Renal cortex interstitium (tissue), 11 donors: ENCODE results near the gene NFIC. TPM values are rescaled to one million over a fixed set of nuclear protein-coding genes. Genes with fewer than 3 reads are reported as not detected.
"Not testable (repeated sequence)": the region's sequence is repeated elsewhere in the genome, so short reads cannot be mapped to it uniquely, and the experiment has no call there.

Experiments used
- DNase-seq, 11 donors: peaks; one replicate each; pipeline ENCODE4 v3.0.0-alpha.2; 2013; ENCODE audit warnings: low read depth in 9 of 11, low spot score in 4 of 11; ENCODE audit errors: extremely low read depth in 1 of 11
- polyA plus RNA-seq, 3 donors: library from polyadenylated mRNA; unstranded; fragments of 120-200 nt; gene quantifications; one replicate each; pipeline ENCODE4 v1.2.1, GENCODE V29; 2013; ENCODE audit not compliant: insufficient read length in 3 of 3

NFIC gene
- polyA plus RNA-seq, 3 donors = 19.6 to 30.0 (median 28.3) TPM

DNA sequence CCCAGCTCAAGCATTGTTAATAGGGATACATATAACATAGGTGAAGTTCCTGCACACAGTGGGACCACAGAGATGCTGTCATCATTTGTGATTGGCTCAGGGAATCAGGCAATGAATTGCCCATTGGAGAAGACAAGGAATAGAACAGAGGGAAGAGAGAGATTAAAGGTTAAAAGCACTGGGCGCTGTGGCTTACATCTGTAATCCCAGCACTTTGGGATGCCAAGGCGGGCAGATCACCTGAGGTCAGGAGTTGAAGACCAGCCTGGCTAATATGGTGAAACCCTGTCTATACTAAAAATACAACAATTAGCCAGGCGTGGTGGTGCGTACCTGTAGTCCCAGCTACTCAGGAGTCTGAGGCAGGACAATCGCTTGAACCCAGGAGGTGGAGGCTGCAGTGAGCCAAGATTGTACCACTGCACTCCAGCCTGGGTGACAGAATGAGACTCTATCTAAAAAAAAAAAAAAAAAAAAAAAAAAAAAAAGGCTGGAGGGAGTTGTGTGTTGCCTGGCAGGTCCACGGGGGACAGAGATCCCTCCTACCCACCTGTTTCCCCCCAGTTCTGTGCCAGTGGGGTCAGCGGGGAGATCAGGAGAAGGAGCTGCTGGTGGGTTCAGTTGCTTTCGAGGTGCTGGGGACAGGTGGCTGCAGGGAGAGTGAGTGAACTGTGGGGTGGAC, 31.5 kb upstream of the NFIC start:
- not testable (repeated sequence) for DNase-seq

DNA sequence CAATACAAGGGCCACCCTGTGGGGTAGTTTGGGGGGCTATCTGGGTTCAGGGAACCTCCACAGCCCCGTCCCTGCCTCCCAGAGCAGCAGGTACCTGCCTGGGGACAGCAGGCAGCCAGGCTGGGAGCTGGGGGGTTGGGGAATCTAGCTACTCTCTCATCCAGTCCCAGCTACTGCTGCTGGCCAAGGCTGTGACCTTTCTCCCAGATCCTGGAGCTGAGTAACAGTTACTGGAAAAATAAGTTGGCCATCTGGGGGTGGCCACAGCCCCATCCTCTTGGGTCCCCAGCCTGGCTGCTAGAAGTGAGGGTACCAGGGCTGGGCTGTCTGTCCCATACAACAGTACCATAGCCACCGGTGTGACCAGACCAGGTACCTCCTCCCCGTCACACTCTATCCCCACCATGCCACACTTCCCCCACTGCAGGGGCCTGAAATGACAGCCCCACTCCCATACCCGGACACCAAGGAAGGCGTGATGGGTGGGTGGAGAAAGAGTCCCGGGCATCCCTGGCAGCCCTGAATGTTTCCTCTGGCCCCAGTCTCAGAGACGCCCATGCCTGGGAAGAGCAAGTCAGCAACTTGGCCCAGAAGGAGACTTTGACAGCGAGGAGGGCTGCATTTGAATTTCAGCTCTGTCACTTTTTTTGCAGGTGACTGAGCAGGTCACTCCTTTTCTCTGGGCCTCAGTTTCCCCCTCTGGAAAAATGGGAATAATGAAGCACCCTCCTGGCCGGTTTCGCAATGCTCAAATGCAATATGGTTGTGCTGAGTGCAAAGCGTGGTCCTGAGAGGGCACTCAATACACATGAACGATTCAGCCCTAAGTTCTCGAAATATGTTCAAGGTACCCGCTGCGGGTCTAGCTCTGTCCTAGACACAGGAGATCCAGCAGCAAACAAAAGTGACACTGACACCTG, 30.7 kb upstream of the NFIC start:
- no peak for DNase-seq

DNA sequence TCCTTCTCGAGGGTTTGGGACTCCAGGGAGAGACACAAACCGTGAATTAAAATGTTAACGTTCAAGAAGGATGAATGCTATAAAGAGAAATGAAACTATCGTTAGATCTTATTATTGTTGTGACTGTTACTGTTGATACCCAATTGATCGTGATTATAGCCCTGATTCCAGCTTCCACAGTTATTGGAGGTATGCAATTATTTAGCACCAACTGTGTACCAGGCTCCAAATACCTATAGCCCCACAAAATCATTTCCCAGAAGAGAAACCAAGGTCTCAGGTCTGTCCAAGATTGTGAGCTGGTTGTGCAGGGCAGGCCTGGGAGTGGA, 30.1 kb upstream of the NFIC start:
- DNase-seq = no peak

DNA sequence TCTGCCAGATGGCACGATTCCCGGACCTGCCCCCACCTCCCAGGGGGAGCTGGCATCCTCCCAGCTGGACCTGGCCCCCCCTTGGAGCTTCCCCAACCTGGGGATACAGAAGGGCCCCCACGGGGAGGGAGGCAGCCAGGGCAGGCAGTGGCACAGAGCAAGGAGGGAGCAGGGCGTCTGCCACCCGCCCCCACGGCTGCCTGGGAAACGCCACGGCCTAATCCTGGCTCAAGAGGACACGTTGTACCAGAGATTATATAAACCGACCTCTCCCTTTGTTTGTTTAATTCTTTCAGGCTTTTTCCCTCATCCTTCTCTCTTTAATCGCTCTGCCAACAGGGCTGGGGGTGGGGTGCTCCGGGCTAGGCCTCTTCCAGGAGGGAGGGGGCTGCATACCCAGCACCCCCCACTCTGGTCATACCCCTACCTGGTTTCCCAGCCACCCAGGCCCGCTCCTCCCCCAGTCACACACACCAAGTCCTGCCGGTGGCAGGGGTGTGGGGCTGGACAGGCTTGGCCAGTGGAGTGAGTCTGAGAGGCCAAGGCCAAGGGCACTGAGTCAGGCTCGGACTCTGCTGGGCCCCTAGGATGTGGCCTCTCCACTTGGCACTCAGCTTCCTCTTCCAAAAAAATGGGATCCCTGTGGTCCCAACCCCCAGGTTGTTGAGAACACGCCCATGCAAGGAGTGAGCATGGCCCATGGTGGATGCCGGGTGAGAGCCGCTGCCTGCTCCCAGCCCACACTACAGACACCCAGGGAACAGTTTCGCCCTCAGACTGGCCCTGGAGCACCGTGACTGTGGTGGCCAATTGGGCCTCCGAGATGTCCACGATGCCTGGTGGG, 29.5 kb upstream of the NFIC start:
- DNase-seq = no peak

DNA sequence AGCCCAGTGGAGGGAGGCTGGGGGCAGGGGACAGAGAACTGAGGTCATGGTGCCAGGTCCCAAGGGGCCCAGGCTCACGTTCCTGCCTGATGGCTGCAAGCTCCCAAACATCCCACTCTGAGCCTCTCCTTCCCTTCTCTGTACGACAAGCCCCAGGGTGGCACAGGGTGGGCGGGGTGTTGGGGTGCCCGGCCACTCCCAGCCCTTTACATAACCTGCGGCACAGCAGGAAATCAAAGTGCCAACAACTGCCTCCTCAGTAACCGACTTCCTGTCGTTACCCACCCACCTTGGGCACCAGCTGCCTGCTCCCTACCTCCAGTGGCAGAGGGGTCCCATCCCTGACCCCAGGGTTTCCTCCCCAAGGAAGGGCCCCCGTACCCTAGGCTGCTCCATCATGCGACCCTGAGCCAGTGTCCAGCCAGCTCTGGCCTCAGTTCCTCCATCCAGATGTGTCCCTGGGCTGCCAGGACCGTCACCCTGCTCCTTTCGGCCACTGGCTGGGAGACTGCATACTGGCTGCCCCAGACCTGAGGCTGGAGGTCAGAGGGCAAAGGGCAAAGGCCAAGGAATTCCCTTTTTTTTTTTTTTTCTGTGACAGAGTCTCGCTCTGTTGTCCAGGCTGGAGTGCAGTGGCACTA, 27.7 kb upstream of the NFIC start:
- no peak for DNase-seq

DNA sequence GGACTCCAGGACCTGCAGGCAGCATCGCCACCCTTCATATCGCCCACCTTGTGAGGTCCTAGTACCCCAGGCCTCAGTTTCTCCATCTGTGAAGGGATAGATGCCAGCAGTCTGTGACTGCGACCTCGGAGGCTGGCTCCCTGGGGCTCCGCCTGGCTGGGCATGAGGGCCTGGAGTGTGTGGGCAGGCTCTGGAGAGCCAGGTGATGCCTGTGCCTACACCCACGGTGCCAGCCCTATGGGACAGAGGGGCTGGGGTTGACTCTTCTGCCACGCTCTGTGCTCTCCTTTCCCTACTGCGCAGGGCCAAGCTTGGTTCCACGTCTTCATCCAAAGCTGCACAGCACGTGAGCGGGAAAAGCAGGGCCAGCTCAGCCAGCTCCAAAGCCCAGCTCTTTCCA, 26.0 kb upstream of the NFIC start:
- DNase-seq = no peak

DNA sequence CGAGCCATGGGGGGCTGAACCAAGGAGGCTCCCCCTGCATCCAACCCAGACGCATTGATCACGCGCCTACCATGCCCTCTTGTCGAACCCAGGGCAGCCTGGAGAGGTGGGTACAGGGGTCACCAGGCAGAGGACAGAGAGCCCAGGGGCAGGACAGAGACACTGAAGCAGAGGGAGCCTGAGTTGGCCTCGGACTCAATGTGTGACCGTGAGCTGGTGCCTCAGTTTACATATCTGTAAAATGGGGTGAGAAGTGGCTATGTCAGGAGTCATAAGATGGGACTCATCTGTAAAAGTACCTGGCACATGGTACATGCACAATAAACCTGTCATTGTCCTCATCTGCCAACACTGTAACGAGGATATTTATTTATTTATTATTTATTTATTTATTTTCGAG, 24.1 kb upstream of the NFIC start:
- DNase-seq = no peak

DNA sequence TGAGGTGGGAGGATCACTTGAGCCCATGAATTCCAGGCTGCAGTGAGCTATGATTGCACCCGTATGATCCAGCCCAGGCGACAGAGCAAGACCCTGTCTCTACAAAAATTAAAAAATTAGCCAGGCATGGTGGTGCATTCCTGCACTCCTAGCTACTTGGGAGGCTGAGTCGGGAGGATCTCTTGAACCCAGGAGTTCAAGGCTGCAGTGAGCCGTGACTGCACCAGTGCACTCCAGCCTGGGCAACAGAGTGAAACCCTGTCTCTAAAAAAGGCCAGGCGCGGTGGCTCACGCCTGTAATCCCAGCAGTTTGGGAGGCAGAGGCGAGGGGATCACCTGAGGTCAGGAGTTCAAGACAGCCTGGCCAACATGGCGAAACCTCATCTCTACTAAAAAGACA, 23.4 kb upstream of the NFIC start:
- not testable (repeated sequence) for DNase-seq

DNA sequence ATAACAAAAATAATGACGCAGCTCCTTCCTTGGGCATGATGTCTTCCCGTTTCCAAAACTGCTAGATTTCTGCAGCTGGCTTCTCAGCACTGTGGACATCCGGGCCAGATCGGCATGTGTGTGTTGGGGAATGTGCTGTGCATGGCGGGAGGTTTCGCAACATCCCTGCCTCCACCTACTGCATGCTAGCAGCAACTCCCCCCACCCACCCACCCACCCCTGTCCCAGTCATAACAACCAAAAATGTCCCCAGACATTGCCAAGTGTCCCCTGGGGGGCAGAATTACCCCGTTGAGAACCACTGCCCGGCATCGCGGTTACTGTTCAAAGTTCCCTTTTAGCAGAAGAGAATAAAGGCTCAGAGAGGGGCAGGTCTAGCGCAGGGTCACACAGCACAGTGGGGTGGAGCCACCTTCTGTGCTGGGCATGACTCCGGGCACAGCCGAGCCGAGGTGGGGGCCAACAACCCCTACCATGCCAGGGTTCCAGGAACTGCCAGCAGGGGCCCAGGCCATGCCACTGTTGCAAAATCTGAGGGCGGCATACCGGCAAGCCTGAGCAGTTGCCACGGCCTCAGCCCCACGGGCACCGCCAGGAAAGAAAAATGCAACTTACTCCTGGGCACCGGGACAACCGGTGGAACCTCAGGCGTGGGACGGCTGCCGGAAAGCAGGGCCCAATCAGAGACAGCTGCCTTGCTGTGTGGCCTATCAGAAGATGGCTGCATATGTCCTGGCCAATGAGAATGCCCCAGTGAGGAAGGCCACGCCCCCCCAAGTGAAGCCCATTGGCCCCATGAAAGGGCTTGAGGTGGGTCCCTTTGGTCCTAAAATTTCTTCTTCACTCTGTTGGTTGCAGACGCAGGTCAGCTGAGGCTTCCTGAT, 22.5 kb upstream of the NFIC start:
- no peak for DNase-seq

DNA sequence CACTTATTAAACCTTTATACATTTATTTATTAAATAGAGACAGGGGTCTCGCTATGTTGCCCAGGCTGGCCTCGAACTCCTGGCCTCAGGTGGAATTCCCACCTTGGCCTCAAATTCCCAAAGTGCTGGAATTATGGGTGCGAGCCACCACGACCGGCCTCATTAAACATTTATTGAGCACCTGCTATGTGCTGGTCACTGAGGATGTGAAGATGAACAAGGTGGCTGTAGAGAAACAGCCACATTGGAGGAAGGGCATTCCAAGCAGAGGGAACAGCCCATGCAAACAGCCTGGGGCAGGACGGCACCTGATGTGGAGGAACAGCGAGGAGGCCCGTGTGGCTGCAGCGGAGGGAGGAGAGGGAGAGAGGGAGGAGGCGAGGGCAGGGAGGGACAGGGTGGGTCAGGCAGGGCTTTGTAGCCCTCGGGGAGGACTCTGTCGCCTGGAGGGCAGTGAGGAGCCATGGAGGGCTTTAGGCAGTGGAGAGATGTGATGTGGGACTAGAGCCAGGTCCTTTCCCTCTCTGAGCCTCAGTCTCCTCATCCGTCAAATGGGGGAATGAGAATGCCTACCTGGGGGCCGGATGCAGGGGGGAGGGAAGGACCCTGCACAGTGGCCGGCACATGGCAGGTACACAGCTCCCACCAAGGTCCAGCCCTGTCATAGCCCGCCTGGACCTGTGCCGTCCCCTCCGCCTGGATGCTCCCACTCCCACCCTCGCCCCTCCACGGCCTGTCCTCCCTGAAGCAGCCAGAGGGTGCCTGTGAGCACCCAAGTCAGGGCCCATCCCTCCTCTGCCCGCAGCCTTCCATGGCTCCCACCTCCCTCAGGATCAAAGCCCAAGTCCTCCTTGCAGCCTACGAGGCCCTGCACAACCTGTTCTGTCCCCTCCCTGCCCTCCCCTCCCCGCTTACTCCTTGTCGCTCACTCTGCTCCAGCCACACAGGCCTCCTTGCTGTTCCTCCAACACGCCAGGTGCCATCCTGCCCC, 21.5 kb upstream of the NFIC start:
- DNase-seq = no peak

DNA sequence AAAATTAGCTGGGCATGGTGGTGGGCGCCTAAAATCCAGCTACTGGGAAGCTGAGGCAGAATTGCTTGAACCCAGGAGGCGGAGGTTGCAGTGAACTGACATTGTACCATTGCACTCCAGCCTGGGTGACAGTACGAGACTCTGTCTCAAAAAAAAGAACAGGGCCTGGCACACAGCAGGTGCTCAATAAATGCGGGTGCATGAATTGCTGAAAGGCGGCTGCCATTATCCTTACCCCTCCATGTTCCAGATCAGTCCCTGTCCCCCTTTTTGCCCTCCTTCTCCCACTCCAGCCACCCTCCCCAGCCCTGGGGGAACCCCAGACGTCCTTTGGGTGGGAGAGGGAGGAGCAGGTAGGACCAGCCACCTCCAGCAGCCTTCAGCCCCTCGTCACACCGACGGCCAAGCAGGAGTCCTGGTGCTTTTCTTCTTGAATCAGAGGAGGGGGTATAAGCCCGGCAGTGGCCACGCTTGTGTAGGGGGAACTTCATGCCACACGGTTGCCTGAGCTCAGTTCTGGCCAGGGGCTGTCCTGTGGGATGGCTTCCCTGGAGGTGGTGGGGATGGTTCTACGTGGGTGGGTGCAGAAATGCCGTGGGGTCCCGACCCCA, 20.4 kb upstream of the NFIC start:
- DNase-seq = no peak

DNA sequence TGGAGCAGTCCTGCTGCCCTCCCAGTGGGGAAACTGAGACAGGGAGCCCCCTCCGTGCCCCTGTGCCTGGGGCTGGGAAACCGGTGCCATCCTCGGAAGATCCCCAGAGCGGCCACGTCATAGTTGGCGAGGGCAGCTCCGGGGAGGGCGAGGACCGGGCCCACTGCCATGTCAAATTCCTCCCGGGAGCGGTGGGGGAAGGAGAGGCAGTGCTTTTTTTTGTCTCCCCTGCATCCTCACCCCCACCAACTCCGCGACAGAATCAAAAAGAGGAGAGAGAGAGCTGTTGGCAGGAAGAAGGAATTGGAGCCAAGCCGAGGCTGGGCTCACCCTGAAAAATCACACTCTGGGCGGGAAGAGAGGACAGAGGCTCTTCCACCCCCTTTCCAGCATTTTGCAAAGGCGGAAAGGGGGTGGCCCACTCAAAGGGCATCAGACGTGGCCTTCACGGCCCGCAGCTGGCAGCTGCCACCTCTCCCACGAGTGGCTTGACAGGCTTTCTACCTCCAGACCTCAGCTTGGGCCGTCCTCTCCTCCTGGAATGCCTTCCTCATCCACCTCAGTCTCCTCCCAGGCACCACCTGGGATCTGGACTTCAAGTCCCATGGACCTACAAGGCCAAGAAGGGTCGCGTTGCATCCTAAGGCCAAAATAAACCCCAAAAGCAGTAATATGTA, 19.6 kb upstream of the NFIC start:
- DNase-seq = no peak

DNA sequence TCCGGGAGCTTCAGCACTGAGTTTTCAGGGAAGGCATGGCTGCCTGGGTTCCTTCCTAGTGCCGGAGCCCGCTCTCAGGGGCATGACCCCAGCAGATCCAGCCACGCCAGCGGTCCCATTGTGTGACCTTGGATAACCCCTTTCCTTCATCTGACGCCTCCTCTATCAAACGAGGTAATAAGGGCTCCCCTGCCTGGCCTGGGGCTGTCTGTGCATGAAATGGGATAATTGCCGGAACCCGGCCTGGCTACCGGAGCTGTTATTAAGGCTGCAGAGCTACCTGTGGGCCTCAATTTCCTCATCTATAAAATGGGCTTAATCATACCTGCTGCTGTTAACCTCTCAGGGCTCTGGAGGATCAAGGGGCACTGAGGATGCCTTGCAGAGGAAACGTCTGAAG, 18.3 kb upstream of the NFIC start:
- DNase-seq = no peak

DNA sequence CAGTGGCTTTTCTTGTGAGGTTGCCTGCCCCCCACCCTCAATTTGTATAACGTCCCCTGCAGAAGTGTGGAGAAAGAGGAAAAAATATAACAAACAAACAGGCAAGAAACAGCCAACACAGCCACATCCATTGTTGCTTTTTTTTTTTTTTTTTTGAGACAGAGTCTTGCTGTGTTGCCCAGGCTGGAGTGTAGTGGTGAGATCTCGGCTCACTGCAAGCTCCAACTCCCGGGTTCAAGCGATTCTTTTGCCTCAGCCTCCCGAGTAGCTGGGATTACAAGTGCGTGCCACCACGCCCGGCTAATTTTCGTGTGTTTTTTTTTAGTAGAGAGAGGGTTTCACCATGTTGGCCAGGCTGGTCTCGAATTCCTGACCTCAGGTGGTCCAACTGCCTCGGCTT, 17.9 kb upstream of the NFIC start:
- not testable (repeated sequence) for DNase-seq

DNA sequence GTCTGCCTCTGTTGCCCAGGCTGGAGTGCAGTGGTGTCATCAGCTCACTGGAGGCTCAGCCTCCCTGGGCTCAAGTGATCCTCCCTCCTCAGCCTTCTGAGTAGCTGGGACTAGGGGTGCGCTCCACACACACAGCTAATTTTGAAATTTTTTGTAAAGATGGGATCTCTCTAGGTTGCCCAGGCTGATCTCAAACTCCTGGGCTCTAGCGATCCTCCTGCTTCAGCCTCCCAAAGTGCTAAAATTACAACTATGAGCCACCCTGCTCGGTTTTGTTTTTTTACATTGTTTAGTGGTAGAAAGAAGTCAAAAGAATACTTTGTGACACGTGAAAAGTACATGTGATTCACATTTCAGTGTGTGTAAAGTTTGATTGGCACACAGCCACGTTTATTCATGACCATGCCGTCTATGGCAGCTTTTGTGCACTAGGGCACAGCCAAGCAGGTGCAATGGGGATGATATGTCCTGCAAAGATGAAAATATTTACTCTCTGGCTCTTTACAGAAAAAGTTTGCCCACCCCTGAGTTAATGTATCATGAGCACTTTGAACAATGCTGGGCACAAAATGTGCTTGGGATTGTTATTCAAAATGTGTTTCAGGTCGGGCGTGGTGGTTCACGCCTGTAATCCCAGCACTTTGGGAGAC, 16.2 kb upstream of the NFIC start:
- no peak for DNase-seq
